ENCODE results near the gene CLDN18. TPM values are rescaled to one million over a fixed set of nuclear protein-coding genes. Genes with fewer than 3 reads are reported as not detected.

CLDN18 gene
- total and polyA plus RNA-seq, 2 experiments from 2014 or later: 0.19 TPM; not detected in 1

DNA sequence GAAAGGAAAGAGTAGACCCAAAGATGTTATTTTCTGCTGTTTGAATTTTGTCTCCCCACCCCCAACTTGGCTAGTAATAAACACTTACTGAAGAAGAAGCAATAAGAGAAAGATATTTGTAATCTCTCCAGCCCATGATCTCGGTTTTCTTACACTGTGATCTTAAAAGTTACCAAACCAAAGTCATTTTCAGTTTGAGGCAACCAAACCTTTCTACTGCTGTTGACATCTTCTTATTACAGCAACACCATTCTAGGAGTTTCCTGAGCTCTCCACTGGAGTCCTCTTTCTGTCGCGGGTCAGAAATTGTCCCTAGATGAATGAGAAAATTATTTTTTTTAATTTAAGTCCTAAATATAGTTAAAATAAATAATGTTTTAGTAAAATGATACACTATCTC, 21.6 kb downstream of the CLDN18 start:
- no peaks in the 10 kb centered on the region for H3K27me3 ChIP-seq (ENCODE audit: insufficient read depth)
- H3K36me3 ChIP-seq (ENCODE audit: insufficient read depth): no peaks in the 10 kb centered on the region
- no peaks in the 10 kb centered on the region for H3F3A ChIP-seq (replicated peaks; ENCODE audit: low read depth)
- no peak for ATAC-seq
- no peak overlapping the region for H3K4me3 ChIP-seq
- TF ChIP-seq NANOG (IDR thresholded peaks at IDR 0.05; ENCODE audit: borderline replicate concordance) (no peak), ZNF114 (CRISPR knock-in tag; IDR thresholded peaks at IDR 0.05) (no peak), CREB1 (CRISPR knock-in tag; IDR thresholded peaks at IDR 0.05; ENCODE audit: low read depth) (no peak), EZH2phosphoT487 (IDR thresholded peaks at IDR 0.05; ENCODE audit: unreplicated experiment) (no peak), JUNB (IDR thresholded peaks at IDR 0.05; ENCODE audit: unreplicated experiment) (no peak), ZNF331 (CRISPR knock-in tag; IDR thresholded peaks at IDR 0.05; ENCODE audit: low read depth) (no peak), STAT1 (IDR thresholded peaks at IDR 0.05; ENCODE audit: unreplicated experiment) (no peak), POLR2AphosphoS5 (IDR thresholded peaks at IDR 0.05; ENCODE audit: low read depth) (no peak), EZH2 (IDR thresholded peaks at IDR 0.05; ENCODE audit: low read depth, unreplicated experiment) (no peak), ZNF462 (CRISPR knock-in tag; IDR thresholded peaks at IDR 0.05) (no peak)
- TF ChIP-seq, protein P1, sequence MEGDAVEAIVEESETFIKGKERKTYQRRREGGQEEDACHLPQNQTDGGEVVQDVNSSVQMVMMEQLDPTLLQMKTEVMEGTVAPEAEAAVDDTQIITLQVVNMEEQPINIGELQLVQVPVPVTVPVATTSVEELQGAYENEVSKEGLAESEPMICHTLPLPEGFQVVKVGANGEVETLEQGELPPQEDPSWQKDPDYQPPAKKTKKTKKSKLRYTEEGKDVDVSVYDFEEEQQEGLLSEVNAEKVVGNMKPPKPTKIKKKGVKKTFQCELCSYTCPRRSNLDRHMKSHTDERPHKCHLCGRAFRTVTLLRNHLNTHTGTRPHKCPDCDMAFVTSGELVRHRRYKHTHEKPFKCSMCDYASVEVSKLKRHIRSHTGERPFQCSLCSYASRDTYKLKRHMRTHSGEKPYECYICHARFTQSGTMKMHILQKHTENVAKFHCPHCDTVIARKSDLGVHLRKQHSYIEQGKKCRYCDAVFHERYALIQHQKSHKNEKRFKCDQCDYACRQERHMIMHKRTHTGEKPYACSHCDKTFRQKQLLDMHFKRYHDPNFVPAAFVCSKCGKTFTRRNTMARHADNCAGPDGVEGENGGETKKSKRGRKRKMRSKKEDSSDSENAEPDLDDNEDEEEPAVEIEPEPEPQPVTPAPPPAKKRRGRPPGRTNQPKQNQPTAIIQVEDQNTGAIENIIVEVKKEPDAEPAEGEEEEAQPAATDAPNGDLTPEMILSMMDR (conservative IDR thresholded peaks at IDR 0.05; ENCODE audit: low read depth in 2 of 2): no peak
- TF ChIP-seq, protein P2, sequence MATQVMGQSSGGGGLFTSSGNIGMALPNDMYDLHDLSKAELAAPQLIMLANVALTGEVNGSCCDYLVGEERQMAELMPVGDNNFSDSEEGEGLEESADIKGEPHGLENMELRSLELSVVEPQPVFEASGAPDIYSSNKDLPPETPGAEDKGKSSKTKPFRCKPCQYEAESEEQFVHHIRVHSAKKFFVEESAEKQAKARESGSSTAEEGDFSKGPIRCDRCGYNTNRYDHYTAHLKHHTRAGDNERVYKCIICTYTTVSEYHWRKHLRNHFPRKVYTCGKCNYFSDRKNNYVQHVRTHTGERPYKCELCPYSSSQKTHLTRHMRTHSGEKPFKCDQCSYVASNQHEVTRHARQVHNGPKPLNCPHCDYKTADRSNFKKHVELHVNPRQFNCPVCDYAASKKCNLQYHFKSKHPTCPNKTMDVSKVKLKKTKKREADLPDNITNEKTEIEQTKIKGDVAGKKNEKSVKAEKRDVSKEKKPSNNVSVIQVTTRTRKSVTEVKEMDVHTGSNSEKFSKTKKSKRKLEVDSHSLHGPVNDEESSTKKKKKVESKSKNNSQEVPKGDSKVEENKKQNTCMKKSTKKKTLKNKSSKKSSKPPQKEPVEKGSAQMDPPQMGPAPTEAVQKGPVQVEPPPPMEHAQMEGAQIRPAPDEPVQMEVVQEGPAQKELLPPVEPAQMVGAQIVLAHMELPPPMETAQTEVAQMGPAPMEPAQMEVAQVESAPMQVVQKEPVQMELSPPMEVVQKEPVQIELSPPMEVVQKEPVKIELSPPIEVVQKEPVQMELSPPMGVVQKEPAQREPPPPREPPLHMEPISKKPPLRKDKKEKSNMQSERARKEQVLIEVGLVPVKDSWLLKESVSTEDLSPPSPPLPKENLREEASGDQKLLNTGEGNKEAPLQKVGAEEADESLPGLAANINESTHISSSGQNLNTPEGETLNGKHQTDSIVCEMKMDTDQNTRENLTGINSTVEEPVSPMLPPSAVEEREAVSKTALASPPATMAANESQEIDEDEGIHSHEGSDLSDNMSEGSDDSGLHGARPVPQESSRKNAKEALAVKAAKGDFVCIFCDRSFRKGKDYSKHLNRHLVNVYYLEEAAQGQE (IDR thresholded peaks at IDR 0.05; ENCODE audit: unreplicated experiment): no peak
- TF ChIP-seq, protein P3, sequence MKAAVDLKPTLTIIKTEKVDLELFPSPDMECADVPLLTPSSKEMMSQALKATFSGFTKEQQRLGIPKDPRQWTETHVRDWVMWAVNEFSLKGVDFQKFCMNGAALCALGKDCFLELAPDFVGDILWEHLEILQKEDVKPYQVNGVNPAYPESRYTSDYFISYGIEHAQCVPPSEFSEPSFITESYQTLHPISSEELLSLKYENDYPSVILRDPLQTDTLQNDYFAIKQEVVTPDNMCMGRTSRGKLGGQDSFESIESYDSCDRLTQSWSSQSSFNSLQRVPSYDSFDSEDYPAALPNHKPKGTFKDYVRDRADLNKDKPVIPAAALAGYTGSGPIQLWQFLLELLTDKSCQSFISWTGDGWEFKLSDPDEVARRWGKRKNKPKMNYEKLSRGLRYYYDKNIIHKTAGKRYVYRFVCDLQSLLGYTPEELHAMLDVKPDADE (IDR thresholded peaks at IDR 0.05): no peak
- no peaks in the 10 kb centered on the region for H3K9me3 Mint-ChIP-seq
- no peaks in the 10 kb centered on the region for H3K36me3 Mint-ChIP-seq (ENCODE audit: low read depth)
- H3K4me2 ChIP-seq: no peak overlapping the region
- H3K4me1 Mint-ChIP-seq: no peaks in the 10 kb centered on the region; the same call in 2 of the 3 replicates
- no peak overlapping the region for H3K27ac ChIP-seq (ENCODE audit: low read depth)
- H3K27me3 Mint-ChIP-seq (ENCODE audit: insufficient read depth, low read depth, poor library complexity): no peaks in the 10 kb centered on the region
- no peak overlapping the region for H3K27ac Mint-ChIP-seq
- no peak overlapping the region for H2AFZ ChIP-seq
- no peaks in the 10 kb centered on the region for H3K4me1 ChIP-seq (ENCODE audit: insufficient read depth)
- no peak for DNase-seq (ENCODE audit: low spot score)
- no peaks in the 10 kb centered on the region for H3K79me2 ChIP-seq (replicated peaks; ENCODE audit: insufficient read depth)
- no peak overlapping the region for H3K4me3 Mint-ChIP-seq
- H4K20me1 ChIP-seq (replicated peaks; ENCODE audit: insufficient read depth): no peaks in the 10 kb centered on the region
- H3K9me2 ChIP-seq (ENCODE audit: insufficient read depth): peaks cover 7% of the 10 kb centered on the region; the same call in 1 of the 2 replicates
